HG03457 (cell line): Measurements from ENCODE around the gene AOPEP.
A peak's percentile ranks its signal among the peaks of the same experiment; 100 is the strongest.

ENCODE experiments used
- ATAC-seq: cut with Tn5 transposase; IDR thresholded peaks from one replicate; pipeline ENCODE4 v1.9.1; 2021; ENCODE audit warnings: moderate number of reproducible peaks; ENCODE audit not compliant: unreplicated experiment

Gene AOPEP

GRCh38 chr9:95047452-95048224 is 321.1 kb downstream of the AOPEP start:
- ATAC-seq = no peak

GRCh38 chr9:95048225-95049087 is 322.0 kb downstream of the AOPEP start:
- peak; percentile 78 for ATAC-seq

GRCh38 chr9:95049761-95050160 is 323.3 kb downstream of the AOPEP start:
- ATAC-seq = no peak

- ATAC-seq = no peak
These were observed 327.4 kb downstream of the AOPEP start for GRCh38 chr9:95053611-95054570.

GRCh38 chr9:95055334-95055850 is 328.9 kb downstream of the AOPEP start:
- ATAC-seq = no peak

- no peak for ATAC-seq
These were observed 329.5 kb downstream of the AOPEP start for GRCh38 chr9:95055851-95056551.

- ATAC-seq = no peak
These were observed 330.6 kb downstream of the AOPEP start for GRCh38 chr9:95057101-95057500.

GRCh38 chr9:95058121-95058785 is 331.8 kb downstream of the AOPEP start:
- no peak for ATAC-seq

GRCh38 chr9:95058795-95059386 is 332.4 kb downstream of the AOPEP start:
- ATAC-seq = no peak

- ATAC-seq = no peak
These were observed 333.7 kb downstream of the AOPEP start for GRCh38 chr9:95060234-95060633.

GRCh38 chr9:95060916-95061315 is 334.4 kb downstream of the AOPEP start:
- no peak for ATAC-seq

GRCh38 chr9:95061916-95062595 is 335.6 kb downstream of the AOPEP start:
- no peak for ATAC-seq

GRCh38 chr9:95062596-95063065 is 336.1 kb downstream of the AOPEP start:
- ATAC-seq = no peak

GRCh38 chr9:95063300-95063699 is 336.8 kb downstream of the AOPEP start:
- no peak for ATAC-seq

GRCh38 chr9:95065224-95065623 is 338.7 kb downstream of the AOPEP start:
- no peak for ATAC-seq

GRCh38 chr9:95067057-95067456 is 340.6 kb downstream of the AOPEP start:
- no peak for ATAC-seq

GRCh38 chr9:95067897-95068296 is 341.4 kb downstream of the AOPEP start:
- no peak for ATAC-seq

- ATAC-seq = no peak
These were observed 344.1 kb downstream of the AOPEP start for GRCh38 chr9:95070549-95071021.
